ENCODE data around the gene TMEM187. TPM values are rescaled to one million over a fixed set of nuclear protein-coding genes. Genes with fewer than 3 reads are reported as not detected.

The TMEM187 gene
- total and polyA plus RNA-seq, 10 of the 15 experiments (the other 5 are each of a cell fraction or from before 2014, with no cell fraction given): 0.45 to 8.5 (median 4.1) TPM

GRCh38 chrX:154012336-154012991 is 39.9 kb downstream of the TMEM187 start:
- H3K9me3 ChIP-seq (replicated peaks; ENCODE audit: control insufficient read depth, insufficient read depth, low read length): no peaks in the 10 kb centered on the region
- ChIA-PET RAD21 (ENCODE audit: unreplicated experiment) (interaction anchor here (0.6 to 2.6 kb wide), 5 partner anchors 10 to 67 kb away, joined by 3 to 8 read pairs (median 6); no protein-coding TSS in a partner anchor), CTCF (interaction anchor here (0.8 to 5.6 kb wide), 16 partner anchors 8 to 123 kb away, joined by 3 to 35 read pairs (median 8); partner anchors contain the start of genes ARHGAP4 and HCFC1), SMC1A (ENCODE audit: uncharacterized antibody, unreplicated experiment) (interaction anchor here (0.8 to 1.3 kb wide), 5 partner anchors 9 to 29 kb away, joined by 3 to 4 read pairs (median 3); no protein-coding TSS in a partner anchor), POLR2A (no interaction called here)
- no peak overlapping the region for H2AFZ ChIP-seq (ENCODE audit: control insufficient read depth, low read depth, low read length)
- peaks cover 0 to 5% of the 10 kb centered on the region in 2 experiments; a peak in 3 of 4 replicates for H3K36me3 ChIP-seq (ENCODE audit: control insufficient read depth in 2 of 2, insufficient read depth in 2 of 2, low read length in 1 of 2)
- H4K20me1 ChIP-seq (ENCODE audit: control insufficient read depth, insufficient read depth): no peaks in the 10 kb centered on the region
- no peaks in the 10 kb centered on the region for H3K27me3 ChIP-seq (replicated peaks in 1 of 2; ENCODE audit: control insufficient read depth in 2 of 2, insufficient read depth in 2 of 2, low read length in 1 of 2)
- H3K9ac ChIP-seq (ENCODE audit: control insufficient read depth, insufficient read depth, low read length): no peak overlapping the region
- no peak overlapping the region for H3K4me3 ChIP-seq
- no peak overlapping the region for H3K27ac ChIP-seq (ENCODE audit: control insufficient read depth, insufficient read depth)
- in situ Hi-C loops (cut with MboI) (no loop called here), intact Hi-C loops (cut with micrococcal nuclease; ENCODE audit: unreplicated experiment) (loop anchor here (5.0 kb wide), 1 partner anchor 40 kb away; no protein-coding TSS in a partner anchor)
- TF ChIP-seq POLR2A (IDR thresholded peaks at IDR 0.05; ENCODE audit: low read depth, low read length) (peak; percentile 33; the same call in 1 of the 2 replicates), BCL11A (IDR thresholded peaks at IDR 0.05; ENCODE audit: low read depth, low read length) (no peak), ZNF592 (IDR thresholded peaks at IDR 0.05) (no peak)
- WGBS (ENCODE audit: insufficient coverage, insufficient replicate concordance, low lambda C conversion rate, missing lambda C conversion rate): 57% methylated on average over 17 of the region's 17 CpGs
- ATAC-seq (no peak), DNase-seq (ENCODE audit: low read depth, low spot score) (no peak), FAIRE-seq (no peak)
- no TSS peak for BruUV-seq (replicated peaks)
- peaks cover 10% of the 10 kb centered on the region for H3K4me1 ChIP-seq (ENCODE audit: control insufficient read depth, insufficient read depth, low read length)
- peaks cover 12% of the 10 kb centered on the region for H3K79me2 ChIP-seq (ENCODE audit: control insufficient read depth, insufficient read depth, low read length)
- H3K4me2 ChIP-seq (ENCODE audit: control insufficient read depth, insufficient read depth): no peak overlapping the region

Measured in GM12878 (cell line).